Heart right ventricle (tissue), 16 donors: Measurements from ENCODE around the gene TXLNB. TPM values are rescaled to one million over a fixed set of nuclear protein-coding genes. Genes with fewer than 3 reads are reported as not detected.

Experiments used
- ATAC-seq, 8 donors: fragments of 200-7000 bp; cut with Tn5 transposase; one replicate each; pipeline ENCODE4 v1.9.1; 2020; ENCODE audit warnings: mild to moderate bottlenecking in 8 of 8, moderate library complexity in 8 of 8, moderate number of reproducible peaks in 1 of 8
- DNase-seq, 2 donors: peaks; one replicate each; pipeline ENCODE4 v3.0.0-alpha.2; 2020
- H3K27ac ChIP-seq, 10 donors: fragments of 200-600 bp; sonication (generic) in 2 of 10; one replicate each; pipeline versions ENCODE4 v1.5.0 to v1.8.0; 2020 to 2022; ENCODE audit warnings: mild to moderate bottlenecking in 3 of 10
- H3K27me3 ChIP-seq, 7 donors: fragments of 200-600 bp; one replicate each; pipeline ENCODE4 v1.8.0; 2021 to 2022; ENCODE audit warnings: mild to moderate bottlenecking in 2 of 7
- H3K36me3 ChIP-seq, 9 donors: fragments of 200-600 bp; sonication (generic) in 1 of 9; one replicate each; pipeline versions ENCODE4 v1.5.0 to v1.8.0; 2020 to 2022; ENCODE audit warnings: mild to moderate bottlenecking in 2 of 9
- H3K4me1 ChIP-seq, 9 donors: fragments of 200-600 bp; sonication (generic) in 1 of 9; one replicate each; pipeline versions ENCODE4 v1.5.0 to v1.8.0; 2020 to 2022; ENCODE audit warnings: mild to moderate bottlenecking in 4 of 9
- H3K4me3 ChIP-seq, 10 donors: fragments of 200-600 bp; sonication (generic) in 2 of 10; one replicate each; pipeline versions ENCODE4 v1.5.0 to v1.8.0; 2020 to 2022; ENCODE audit warnings: mild to moderate bottlenecking in 7 of 10, moderate library complexity in 2 of 10
- H3K9me3 ChIP-seq, 11 donors: fragments of 200-600 bp in 10 of 11; sonication (generic) in 2 of 11; one replicate each; pipeline versions ENCODE4 v1.5.0 to v1.8.0; 2013 to 2022; ENCODE audit warnings: mild to moderate bottlenecking in 2 of 11, control low read depth in 1 of 11, moderate library complexity in 1 of 11
- WGBS, 2 donors: extraction: QIAGEN DNeasy Blood & Tissue Kit; methylation state at CpG; one replicate each; pipeline ENCODE4 v1.1.7; 2013; ENCODE audit warnings: inconsistent platforms in 1 of 2; 5-methylcytosine and 5-hydroxymethylcytosine counted together
- intact Hi-C, 10 donors: fragments of 100-400 bp; cut with DNase I; formaldehyde crosslinking; loops; one replicate each; pipeline versions ENCODE4 v1.11.1 to v1.14.2; 2022
- polyA plus RNA-seq, 2 donors: library from polyadenylated mRNA; stranded (reverse); fragments of 200-250 nt; gene quantifications; one replicate each; pipeline ENCODE4 v1.2.3, GENCODE V29; 2013
- total RNA-seq, 10 donors: library from RNA; stranded (reverse); fragmentation: NEBNext Ultra II Directional in 3 of 10; extraction: Animal tissue kit (Norgen Biotek cat#: 25700) in 3 of 10; gene quantifications; one replicate each; pipeline versions ENCODE4 v1.2.1 to v1.2.4, GENCODE V29; 2021 to 2023
- TF ChIP-seq, protein P1 (sequence below), 9 donors: fragments of 200-600 bp; sonication (generic) in 2 of 9; IDR thresholded peaks; one replicate each; pipeline versions ENCODE4 v1.5.0 to v1.8.0; 2021 to 2022; ENCODE audit warnings: antibody characterized with exemption in 9 of 9, mild to moderate bottlenecking in 5 of 9, moderate library complexity in 1 of 9
- donor health status: Arrhythmogenic right ventricular cardiomyopathy.
- donor health status: ischemic (EF 13 %, LVEDD 7.1; RV severe dilation, severe dysfunction).
- donor health status: healthy with polysubstance abuse.
- donor health status: DM: no; HTN: yes; CAD: no.
- donor health status: DM: no; HTN: no; CAD: no.
- donor health status: ischemic (EF 25% LVEDD 6.9; RV normal size, moderate dysfunction).
- donor health status: ischemic (EF 25% LVEDD 5.7; RV mildly dilated, moderate dysfunction).
- donor health status: healthy.
- donor health status: DM: yes; HTN: yes; CAD: no.
- donor health status: Ischemic cardiomyopathy.
- donor health status: ischemic (EF 35%, LVEDD 5.7; RV mildly dilated, moderate dysfunction).
- donor health status: nonischemic (EF 11% LVEDD 7.7; RV severe dilation, severe dysfunction).
- donor health status: DM: yes; HTN: yes; CAD: no.
- donor health status: PGD.
- donor health status: ischemic (EF 29% LVEDD 5.4; RV normal size, mild dysfunction).
- donor health status: nonischemic (EF 23%, LVEDD 6.1; RV moderate dilation, normal function).

The TXLNB gene
- total and polyA plus RNA-seq, 12 donors = 6.2 to 156 (median 132) TPM

DNA sequence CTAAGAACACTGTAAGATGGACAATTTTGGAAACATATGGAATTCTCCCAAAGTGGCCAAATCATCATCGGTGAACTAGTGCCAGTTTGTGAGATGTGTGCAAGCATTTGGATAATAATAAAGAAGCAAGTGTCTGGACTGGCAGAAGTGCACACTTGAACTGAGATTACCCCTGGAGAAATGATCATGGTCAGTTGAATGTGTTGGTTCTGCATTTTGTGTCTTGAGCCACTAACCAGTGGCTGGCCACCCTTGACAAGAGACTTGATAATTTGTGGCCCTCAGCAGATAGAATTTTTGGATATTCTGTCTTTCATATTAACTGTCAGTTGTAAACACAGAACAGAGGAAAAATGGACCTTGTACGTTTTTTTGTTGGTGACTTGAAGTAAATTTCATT is 45.2 kb upstream of the TXLNB start:
- Histone ChIP-seq H3K36me3 (no peaks in the 10 kb centered on the region), H3K9me3 (no peaks in the 10 kb centered on the region), H3K4me3 (no peak overlapping the region), H3K4me1 (peaks cover 0 to 58% (median 8%) of the 10 kb centered on the region in 9 donors), H3K27me3 (no peaks in the 10 kb centered on the region), H3K27ac (peak overlapping the region in 2 of 10 donors; percentile 22 to 88)
- intact Hi-C loops = loop anchor here in 1 of 10 donors (10.0 kb wide), 1 partner anchor 102 kb away; no protein-coding TSS in a partner anchor
- no peak for ATAC-seq
- WGBS, 2 donors = 86% methylated on average over 2 of the region's 2 CpGs
- TF ChIP-seq, protein P1, sequence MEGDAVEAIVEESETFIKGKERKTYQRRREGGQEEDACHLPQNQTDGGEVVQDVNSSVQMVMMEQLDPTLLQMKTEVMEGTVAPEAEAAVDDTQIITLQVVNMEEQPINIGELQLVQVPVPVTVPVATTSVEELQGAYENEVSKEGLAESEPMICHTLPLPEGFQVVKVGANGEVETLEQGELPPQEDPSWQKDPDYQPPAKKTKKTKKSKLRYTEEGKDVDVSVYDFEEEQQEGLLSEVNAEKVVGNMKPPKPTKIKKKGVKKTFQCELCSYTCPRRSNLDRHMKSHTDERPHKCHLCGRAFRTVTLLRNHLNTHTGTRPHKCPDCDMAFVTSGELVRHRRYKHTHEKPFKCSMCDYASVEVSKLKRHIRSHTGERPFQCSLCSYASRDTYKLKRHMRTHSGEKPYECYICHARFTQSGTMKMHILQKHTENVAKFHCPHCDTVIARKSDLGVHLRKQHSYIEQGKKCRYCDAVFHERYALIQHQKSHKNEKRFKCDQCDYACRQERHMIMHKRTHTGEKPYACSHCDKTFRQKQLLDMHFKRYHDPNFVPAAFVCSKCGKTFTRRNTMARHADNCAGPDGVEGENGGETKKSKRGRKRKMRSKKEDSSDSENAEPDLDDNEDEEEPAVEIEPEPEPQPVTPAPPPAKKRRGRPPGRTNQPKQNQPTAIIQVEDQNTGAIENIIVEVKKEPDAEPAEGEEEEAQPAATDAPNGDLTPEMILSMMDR (IDR thresholded peaks at IDR 0.05) = no peak
- no peak for DNase-seq

DNA sequence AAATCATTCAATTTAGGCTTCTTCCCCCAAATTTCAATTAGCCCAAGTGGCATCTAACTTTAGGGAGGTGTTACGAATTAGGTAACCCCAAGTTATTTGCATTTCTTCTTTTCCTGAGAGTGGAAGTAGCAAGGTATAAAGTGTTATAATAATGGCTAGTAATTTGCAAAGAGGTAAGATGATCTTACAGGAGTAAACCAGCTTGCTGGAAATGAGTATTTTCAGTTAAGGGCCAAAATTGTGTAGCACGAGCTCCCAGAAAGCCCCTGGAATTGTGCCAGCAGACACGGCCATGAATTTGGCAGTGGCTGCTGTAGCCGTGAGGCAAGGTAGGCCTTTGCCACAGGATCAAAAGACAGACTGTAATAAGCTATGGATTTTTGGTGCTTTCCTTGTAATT is 44.7 kb upstream of the TXLNB start:
- peak; percentile 35 for DNase-seq
- Histone ChIP-seq H3K27me3 (no peaks in the 10 kb centered on the region), H3K36me3 (no peaks in the 10 kb centered on the region), H3K27ac (peak overlapping the region in 2 of 10 donors; percentile 22 to 88), H3K9me3 (no peaks in the 10 kb centered on the region), H3K4me3 (no peak overlapping the region), H3K4me1 (peaks cover 0 to 58% (median 8%) of the 10 kb centered on the region in 9 donors)
- ATAC-seq = peak in 1 of 8 donors; percentile 24
- intact Hi-C loops = loop anchor here in 1 of 10 donors (10.0 kb wide), 1 partner anchor 102 kb away; no protein-coding TSS in a partner anchor
- 29 to 30% methylated on average over 4 of the region's 4 CpGs for WGBS, 2 donors
- TF ChIP-seq, protein P1 (IDR thresholded peaks at IDR 0.05) = no peak

DNA sequence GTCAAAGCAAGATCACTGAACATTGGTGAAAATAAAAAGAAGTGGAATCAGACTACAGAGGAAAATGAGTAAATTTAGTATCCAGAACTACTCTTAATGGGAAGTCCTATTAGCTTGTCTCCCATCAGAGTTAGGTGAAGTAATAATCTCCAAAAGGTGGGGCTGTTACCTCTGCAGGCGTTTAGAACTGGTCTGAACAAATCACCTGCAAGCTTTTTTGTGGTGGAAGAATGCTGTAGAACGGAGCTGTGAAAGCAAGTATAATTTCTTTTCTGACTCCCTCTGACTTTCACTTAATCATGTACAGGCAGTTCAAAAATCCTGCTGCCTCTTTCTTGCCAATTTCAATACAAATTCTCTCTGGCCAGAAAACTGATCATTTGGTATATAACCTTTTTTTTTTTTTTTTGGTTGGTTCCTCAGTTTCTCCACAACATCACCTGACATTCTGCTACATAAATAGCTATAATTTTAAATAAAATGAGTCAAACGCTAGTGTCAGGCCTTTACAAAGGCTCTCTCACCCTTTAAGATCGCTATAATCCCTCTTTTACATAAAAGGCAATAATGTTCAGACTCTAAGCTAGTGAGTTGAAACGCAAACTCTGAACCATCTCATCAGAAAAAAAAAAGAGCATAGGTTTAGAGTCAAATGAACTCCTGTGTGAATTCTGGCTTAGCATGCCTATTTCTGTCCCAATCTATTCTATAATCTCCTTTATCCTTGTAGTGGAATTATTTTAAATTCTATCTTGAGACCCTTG is 43.8 kb upstream of the TXLNB start:
- H3K4me3 ChIP-seq = no peak overlapping the region
- H3K27me3 ChIP-seq = no peaks in the 10 kb centered on the region
- TF ChIP-seq, protein P1 (IDR thresholded peaks at IDR 0.05) = no peak
- intact Hi-C loops = loop anchor here in 1 of 10 donors (10.0 kb wide), 1 partner anchor 101 kb away; no protein-coding TSS in a partner anchor
- WGBS, 2 donors = 93 to 96% methylated on average over 5 of the region's 5 CpGs
- peak overlapping the region in 8 of 10 donors; percentile 30 to 88 (median 64) for H3K27ac ChIP-seq
- ATAC-seq (no peak), DNase-seq (no peak)
- no peaks in the 10 kb centered on the region for H3K36me3 ChIP-seq
- peaks cover 0 to 58% (median 8%) of the 10 kb centered on the region in 9 donors for H3K4me1 ChIP-seq
- H3K9me3 ChIP-seq = no peaks in the 10 kb centered on the region

DNA sequence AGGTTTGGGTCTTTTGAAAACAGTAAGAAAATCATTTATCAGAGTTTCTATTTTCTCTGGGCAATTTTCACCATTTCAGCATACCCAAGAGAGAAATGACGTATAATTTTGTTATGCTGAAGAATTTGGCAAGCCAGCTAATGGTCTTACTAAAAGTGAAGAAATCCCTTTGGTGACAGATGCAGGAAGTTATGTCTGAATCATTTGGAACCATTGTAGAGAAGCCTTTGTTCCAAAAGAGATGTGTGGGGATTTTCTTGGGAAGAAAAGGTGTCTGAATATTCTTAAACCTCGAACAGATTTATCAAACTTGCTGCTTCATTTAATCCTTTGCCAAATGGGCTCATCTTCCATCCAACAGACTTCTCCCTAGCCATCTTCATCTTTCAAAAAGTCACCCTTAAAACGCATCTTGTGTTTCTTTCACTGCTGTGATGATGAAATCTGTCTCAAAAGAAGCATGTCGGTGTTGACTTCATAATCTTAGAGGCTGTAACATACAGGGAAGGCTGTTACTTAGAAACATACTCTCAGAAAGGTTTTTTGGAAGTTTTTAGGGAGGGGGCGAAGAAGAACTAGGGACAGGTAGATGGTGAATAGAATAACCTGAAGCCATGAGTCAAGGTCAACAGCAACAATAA is 43.1 kb upstream of the TXLNB start:
- TF ChIP-seq, protein P1 (IDR thresholded peaks at IDR 0.05) = no peak
- Histone ChIP-seq H3K9me3 (no peaks in the 10 kb centered on the region), H3K27ac (peak overlapping the region in 8 of 10 donors; percentile 30 to 88 (median 64)), H3K4me3 (no peak overlapping the region), H3K27me3 (no peaks in the 10 kb centered on the region), H3K36me3 (no peaks in the 10 kb centered on the region), H3K4me1 (peaks cover 0 to 65% (median 8%) of the 10 kb centered on the region in 9 donors)
- DNase-seq (peak in 1 of 2 donors; percentile 38), ATAC-seq (peak in 7 of 8 donors; percentile 62 to 79 (median 72))
- WGBS, 2 donors = 57 to 69% methylated on average over 5 of the region's 5 CpGs
- intact Hi-C loops = loop anchor here in 1 of 10 donors (10.0 kb wide), 1 partner anchor 100 kb away; no protein-coding TSS in a partner anchor
